ENCODE measurements around the gene HBA2. TPM values are rescaled to one million over a fixed set of nuclear protein-coding genes. Genes with fewer than 3 reads are reported as not detected.

HBA2 gene
- total and polyA plus RNA-seq, 9 of the 15 experiments (the other 6 are each of a cell fraction or from before 2014, with no cell fraction given) = 40.4 to 853 (median 286) TPM

GRCh38 chr16:143047-143446, 29.6 kb upstream of the HBA2 start (continued):
- TF ChIP-seq BMI1 (IDR thresholded peaks at IDR 0.05; ENCODE audit: low read length) = no peak
- TF ChIP-seq, protein P1, sequence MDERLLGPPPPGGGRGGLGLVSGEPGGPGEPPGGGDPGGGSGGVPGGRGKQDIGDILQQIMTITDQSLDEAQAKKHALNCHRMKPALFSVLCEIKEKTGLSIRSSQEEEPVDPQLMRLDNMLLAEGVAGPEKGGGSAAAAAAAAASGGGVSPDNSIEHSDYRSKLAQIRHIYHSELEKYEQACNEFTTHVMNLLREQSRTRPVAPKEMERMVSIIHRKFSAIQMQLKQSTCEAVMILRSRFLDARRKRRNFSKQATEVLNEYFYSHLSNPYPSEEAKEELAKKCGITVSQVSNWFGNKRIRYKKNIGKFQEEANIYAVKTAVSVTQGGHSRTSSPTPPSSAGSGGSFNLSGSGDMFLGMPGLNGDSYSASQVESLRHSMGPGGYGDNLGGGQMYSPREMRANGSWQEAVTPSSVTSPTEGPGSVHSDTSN (CRISPR knock-in tag; IDR thresholded peaks at IDR 0.05; ENCODE audit: low read depth) = no peak
- TF ChIP-seq, protein P1 (tag; conservative IDR thresholded peaks at IDR 0.05; ENCODE audit: low read depth) = no peak
- TF ChIP-seq TFAM (CRISPR knock-in tag; conservative IDR thresholded peaks at IDR 0.05) = no peak
- TF ChIP-seq TRIM24 (IDR thresholded peaks at IDR 0.05) = peak; percentile 78 to 83; a peak in 3 of 4 replicates
- no peak for TF ChIP-seq NFYB (IDR thresholded peaks at IDR 0.05; ENCODE audit: extremely low read depth, insufficient read length)
- TF ChIP-seq ZBTB26 (CRISPR knock-in tag; IDR thresholded peaks at IDR 0.05) = no peak
- no peak for TF ChIP-seq ZNF780A (CRISPR knock-in tag; IDR thresholded peaks at IDR 0.05)
- no peak for TF ChIP-seq NR4A1 (CRISPR knock-in tag; IDR thresholded peaks at IDR 0.05)
- TF ChIP-seq NR4A1 (tag; IDR thresholded peaks at IDR 0.05) = no peak
- TF ChIP-seq ZNF232 (CRISPR knock-in tag; IDR thresholded peaks at IDR 0.05) = no peak
- TF ChIP-seq CAMTA2 (CRISPR knock-in tag; conservative IDR thresholded peaks at IDR 0.05) = no peak
- no peak for TF ChIP-seq ETV6 (IDR thresholded peaks at IDR 0.05; ENCODE audit: borderline replicate concordance in 1 of 2, low read depth in 2 of 2, low read length in 1 of 2)
- TF ChIP-seq ETV6 (CRISPR knock-in tag; IDR thresholded peaks at IDR 0.05; ENCODE audit: borderline replicate concordance) = no peak
- TF ChIP-seq, protein P2, sequence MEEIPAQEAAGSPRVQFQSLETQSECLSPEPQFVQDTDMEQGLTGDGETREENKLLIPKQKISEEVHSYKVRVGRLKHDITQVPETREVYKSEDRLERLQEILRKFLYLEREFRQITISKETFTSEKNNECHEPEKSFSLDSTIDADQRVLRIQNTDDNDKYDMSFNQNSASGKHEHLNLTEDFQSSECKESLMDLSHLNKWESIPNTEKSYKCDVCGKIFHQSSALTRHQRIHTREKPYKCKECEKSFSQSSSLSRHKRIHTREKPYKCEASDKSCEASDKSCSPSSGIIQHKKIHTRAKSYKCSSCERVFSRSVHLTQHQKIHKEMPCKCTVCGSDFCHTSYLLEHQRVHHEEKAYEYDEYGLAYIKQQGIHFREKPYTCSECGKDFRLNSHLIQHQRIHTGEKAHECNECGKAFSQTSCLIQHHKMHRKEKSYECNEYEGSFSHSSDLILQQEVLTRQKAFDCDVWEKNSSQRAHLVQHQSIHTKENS (CRISPR knock-in tag; IDR thresholded peaks at IDR 0.05) = no peak
- TF ChIP-seq CBX3 (IDR thresholded peaks at IDR 0.05; ENCODE audit: borderline replicate concordance in 1 of 2, low read length in 2 of 2) = no peak
- TF ChIP-seq SMAD2 (IDR thresholded peaks at IDR 0.05; ENCODE audit: low read depth, low read length) = no peak
- TF ChIP-seq, protein P3, sequence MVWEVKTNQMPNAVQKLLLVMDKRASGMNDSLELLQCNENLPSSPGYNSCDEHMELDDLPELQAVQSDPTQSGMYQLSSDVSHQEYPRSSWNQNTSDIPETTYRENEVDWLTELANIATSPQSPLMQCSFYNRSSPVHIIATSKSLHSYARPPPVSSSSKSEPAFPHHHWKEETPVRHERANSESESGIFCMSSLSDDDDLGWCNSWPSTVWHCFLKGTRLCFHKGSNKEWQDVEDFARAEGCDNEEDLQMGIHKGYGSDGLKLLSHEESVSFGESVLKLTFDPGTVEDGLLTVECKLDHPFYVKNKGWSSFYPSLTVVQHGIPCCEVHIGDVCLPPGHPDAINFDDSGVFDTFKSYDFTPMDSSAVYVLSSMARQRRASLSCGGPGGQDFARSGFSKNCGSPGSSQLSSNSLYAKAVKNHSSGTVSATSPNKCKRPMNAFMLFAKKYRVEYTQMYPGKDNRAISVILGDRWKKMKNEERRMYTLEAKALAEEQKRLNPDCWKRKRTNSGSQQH (CRISPR knock-in tag; IDR thresholded peaks at IDR 0.05) = no peak
- TF ChIP-seq CTCF (IDR thresholded peaks at IDR 0.05 in 2 of 3, conservative IDR thresholded peaks at IDR 0.05 in 1 of 3; ENCODE audit: insufficient read depth in 2 of 3, low read depth in 1 of 3, low read length in 3 of 3) = peak; percentile 25 to 36 (median 26); a peak in 3 of 6 replicates
